Endothelial cell of umbilical vein (primary cell): Measurements from ENCODE around the gene LAMB1.

Experiments
- CTCF ChIP-seq, 2 donors: IDR thresholded peaks; 1 replicate in 1 of 2; 2 replicates in 1 of 2; pipeline ENCODE4 v1.5.1; 2011; ENCODE audit warnings: low read length in 2 of 2, mild to moderate bottlenecking in 2 of 2, moderate library complexity in 2 of 2, control low read depth in 1 of 2, inconsistent platforms in 1 of 2, low read depth in 1 of 2; ENCODE audit not compliant: insufficient read depth in 1 of 2; ENCODE audit errors: extremely low read depth in 1 of 2
- GATA2 ChIP-seq: IDR thresholded peaks from 2 replicates; pipeline ENCODE4 v1.7.0; 2011; ENCODE audit warnings: low read depth, mild to moderate bottlenecking, moderate library complexity, mixed read lengths, low read length; ENCODE audit not compliant: insufficient read length, insufficient read depth
- POLR2AphosphoS5 ChIP-seq: IDR thresholded peaks from 2 replicates; pipeline ENCODE4 v1.6.1; 2012; ENCODE audit warnings: low read depth, mild to moderate bottlenecking, control low read depth, low read length, moderate library complexity; ENCODE audit not compliant: insufficient read depth

DNA sequence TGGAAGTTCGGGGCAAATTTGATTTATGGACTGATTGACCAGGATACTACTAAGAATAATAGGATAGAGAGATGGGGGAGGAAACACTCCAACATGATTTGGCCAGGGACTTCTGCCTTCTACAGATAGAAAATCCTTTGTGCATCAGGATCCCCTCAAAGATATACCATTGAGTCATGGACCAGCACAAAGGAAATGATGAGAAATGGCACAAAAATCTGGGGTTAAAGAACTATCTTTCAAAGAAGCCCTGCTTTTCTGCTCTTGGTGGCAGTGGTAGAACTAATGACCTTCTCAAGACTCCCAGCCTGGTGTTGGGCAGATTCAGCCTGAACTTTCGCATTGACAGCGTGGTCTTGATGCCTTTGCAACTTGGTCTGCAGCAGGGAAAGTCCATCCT, 27.6 kb upstream of the LAMB1 start:
- no peak for TF ChIP-seq POLR2AphosphoS5
- TF ChIP-seq CTCF (IDR thresholded peaks at IDR 0.05; ENCODE audit: extremely low read depth in 1 of 2, insufficient read depth in 1 of 2, low read depth in 1 of 2, low read length in 2 of 2) = no peak
- peak; percentile 11 for TF ChIP-seq GATA2
